WTC11 (cell line): ENCODE data around the gene CEP70.

ENCODE experiments used
- ATF6 ChIP-seq: sonication (generic); formaldehyde crosslinking; IDR thresholded peaks from 2 replicates; pipeline ENCODE4 v1.8.1; 2023; ENCODE audit warnings: mild to moderate bottlenecking, missing genetic modification reagents
- CTCF ChIP-seq: fragments of 200-600 bp; IDR thresholded peaks from 2 replicates; pipeline ENCODE4 v1.8.0; 2022; ENCODE audit warnings: antibody characterized with exemption
- FOXJ3 ChIP-seq: sonication (generic); formaldehyde crosslinking; IDR thresholded peaks from 2 replicates; pipeline ENCODE4 v1.9.0; 2021; ENCODE audit warnings: missing genetic modification reagents, mild to moderate bottlenecking, borderline replicate concordance
- FOXK1 ChIP-seq: sonication (generic); formaldehyde crosslinking; IDR thresholded peaks from 2 replicates; pipeline ENCODE4 v1.8.0; 2022; ENCODE audit warnings: mild to moderate bottlenecking, moderate library complexity, missing genetic modification reagents
- MAX ChIP-seq: sonication (generic); formaldehyde crosslinking; IDR thresholded peaks from 2 replicates; pipeline ENCODE4 v1.8.0; 2022; ENCODE audit warnings: mild to moderate bottlenecking, missing genetic modification reagents
- NR3C1 ChIP-seq: sonication (generic); formaldehyde crosslinking; conservative IDR thresholded peaks from 2 replicates; pipeline ENCODE4 v1.8.1; 2023; ENCODE audit warnings: low read depth, mild to moderate bottlenecking, missing genetic modification reagents
- PRDM15 ChIP-seq: sonication (generic); formaldehyde crosslinking; IDR thresholded peaks from 2 replicates; pipeline ENCODE4 v1.8.0; 2022; ENCODE audit warnings: missing genetic modification reagents
- TEAD4 ChIP-seq: sonication (generic); formaldehyde crosslinking; IDR thresholded peaks from 2 replicates; pipeline ENCODE4 v1.8.0; 2022; ENCODE audit warnings: mild to moderate bottlenecking, missing genetic modification reagents
- USF1 ChIP-seq: sonication (generic); formaldehyde crosslinking; IDR thresholded peaks from 2 replicates; pipeline ENCODE4 v1.8.0; 2022; ENCODE audit warnings: mild to moderate bottlenecking, missing genetic modification reagents

GRCh38 chr3:138560501-138560900 lies 33.6 kb downstream of the CEP70 start:
- TF ChIP-seq CTCF: no peak
- TF ChIP-seq FOXJ3: no peak
- TF ChIP-seq MAX (CRISPR knock-in tag): no peak
- no peak for TF ChIP-seq TEAD4
- no peak for TF ChIP-seq USF1 (CRISPR knock-in tag)
- no peak for TF ChIP-seq ATF6 (CRISPR knock-in tag)
- no peak for TF ChIP-seq NR3C1 (CRISPR knock-in tag)
- no peak for TF ChIP-seq PRDM15 (CRISPR knock-in tag)
- TF ChIP-seq FOXK1: no peak
